Activated naive CD4-positive, alpha-beta T cell treated with anti-CD3 and anti-CD28 coated beads, Interleukin-2, amount 50 U/mL, for 72 hours (primary cell): ENCODE results near the gene BLVRA. TPM values are rescaled to one million over a fixed set of nuclear protein-coding genes. Genes with fewer than 3 reads are reported as not detected.
A peak's percentile ranks its signal among the peaks of the same experiment; 100 is the strongest.
"Not testable (repeated sequence)": the region's sequence is repeated elsewhere in the genome, so short reads cannot be mapped to it uniquely, and the experiment has no call there.

Source experiments
- ATAC-seq, 2 donors: fragments of 150-1000 bp; cut with Tn5 transposase; 2 replicates each; pipeline ENCODE4 v1.10.0; 2021; ENCODE audit warnings: mild to moderate bottlenecking in 2 of 2, moderate library complexity in 2 of 2
- DNase-seq, 2 donors: peaks; one replicate each; pipeline ENCODE4 v3.0.0; 2021 to 2022; ENCODE audit warnings: low spot score in 2 of 2
- H3K27ac Mint-ChIP-seq, 2 donors: one replicate each; pipeline ENCODE4 v1.8.0; 2022; ENCODE audit warnings: mild to moderate bottlenecking in 2 of 2, mixed read lengths in 2 of 2
- H3K36me3 Mint-ChIP-seq, 2 donors: one replicate each; pipeline ENCODE4 v1.8.0; 2022; ENCODE audit warnings: mixed read lengths in 2 of 2
- H3K9me3 Mint-ChIP-seq, 2 donors: one replicate each; pipeline ENCODE4 v1.8.0; 2022; ENCODE audit warnings: mixed read lengths in 2 of 2
- total RNA-seq, 2 donors: library from RNA; stranded (reverse); gene quantifications; one replicate each; pipeline ENCODE4 v1.2.3, GENCODE V29; 2022

Gene BLVRA
- total RNA-seq, 2 donors from 2014 or later = 28.3 to 29.6 TPM

- no peak for DNase-seq
- Mint-ChIP-seq H3K27ac (no peak overlapping the region), H3K9me3 (no peaks in the 10 kb centered on the region), H3K36me3 (no peaks in the 10 kb centered on the region)
- no peak for ATAC-seq
Observed at GRCh38 chr7:43761938-43762692, 3.6 kb downstream of the BLVRA start.

GRCh38 chr7:43763183-43763582 lies 4.7 kb downstream of the BLVRA start:
- no peaks in the 10 kb centered on the region for H3K36me3 Mint-ChIP-seq
- peak overlapping the region in 1 of 2 donors; percentile 9 for H3K27ac Mint-ChIP-seq
- no peaks in the 10 kb centered on the region for H3K9me3 Mint-ChIP-seq
- ATAC-seq (no peak), DNase-seq (no peak)

- no peak for DNase-seq
- no peaks in the 10 kb centered on the region for H3K9me3 Mint-ChIP-seq
- no peaks in the 10 kb centered on the region for H3K36me3 Mint-ChIP-seq
- H3K27ac Mint-ChIP-seq = peak overlapping the region in 1 of 2 donors; percentile 62
- ATAC-seq = peak; percentile 52 to 60
Observed at GRCh38 chr7:43764039-43764761, 5.7 kb downstream of the BLVRA start.

GRCh38 chr7:43764807-43765491 lies 6.5 kb downstream of the BLVRA start:
- H3K9me3 Mint-ChIP-seq = no peaks in the 10 kb centered on the region
- ATAC-seq (peak in 1 of 2 donors; percentile 57), DNase-seq (no peak)
- no peaks in the 10 kb centered on the region for H3K36me3 Mint-ChIP-seq
- peak overlapping the region in 1 of 2 donors; percentile 62 for H3K27ac Mint-ChIP-seq

- peak overlapping the region in 1 of 2 donors; percentile 48 for H3K27ac Mint-ChIP-seq
- H3K36me3 Mint-ChIP-seq = peaks cover under 1 to 2% of the 10 kb centered on the region in 2 donors
- DNase-seq = no peak
- ATAC-seq = no peak
- H3K9me3 Mint-ChIP-seq = no peaks in the 10 kb centered on the region
Observed at GRCh38 chr7:43766564-43766963, 8.1 kb downstream of the BLVRA start.

GRCh38 chr7:43767311-43767710 lies 8.8 kb downstream of the BLVRA start:
- Mint-ChIP-seq H3K27ac (no peak overlapping the region), H3K36me3 (peaks cover 8 to 10% of the 10 kb centered on the region in 2 donors), H3K9me3 (no peaks in the 10 kb centered on the region)
- no peak for ATAC-seq
- no peak for DNase-seq

GRCh38 chr7:43768201-43768886 lies 9.9 kb downstream of the BLVRA start:
- ATAC-seq (no peak), DNase-seq (no peak)
- H3K36me3 Mint-ChIP-seq = peaks cover 10 to 20% of the 10 kb centered on the region in 2 donors

GRCh38 chr7:43768887-43769272 lies 10.4 kb downstream of the BLVRA start:
- peaks cover 10 to 22% of the 10 kb centered on the region in 2 donors for H3K36me3 Mint-ChIP-seq
- DNase-seq (no peak), ATAC-seq (peak; percentile 64 to 82)
- peak overlapping the region in 1 of 2 donors; percentile 25 for H3K27ac Mint-ChIP-seq
- no peaks in the 10 kb centered on the region for H3K9me3 Mint-ChIP-seq

More at GRCh38 chr7:43768201-43768886, 9.9 kb downstream of the BLVRA start:
- no peaks in the 10 kb centered on the region for H3K9me3 Mint-ChIP-seq
- H3K27ac Mint-ChIP-seq = peak overlapping the region in 1 of 2 donors; percentile 25

GRCh38 chr7:43769281-43769680 lies 10.8 kb downstream of the BLVRA start:
- Mint-ChIP-seq H3K27ac (no peak overlapping the region), H3K36me3 (peaks cover 10 to 22% of the 10 kb centered on the region in 2 donors), H3K9me3 (no peaks in the 10 kb centered on the region)
- no peak for DNase-seq
- no peak for ATAC-seq

- Mint-ChIP-seq H3K27ac (no peak overlapping the region), H3K9me3 (no peaks in the 10 kb centered on the region), H3K36me3 (peaks cover 10 to 22% of the 10 kb centered on the region in 2 donors)
- no peak for DNase-seq
- ATAC-seq = no peak
Observed at GRCh38 chr7:43769791-43770465, 11.4 kb downstream of the BLVRA start.

- no peaks in the 10 kb centered on the region for H3K9me3 Mint-ChIP-seq
Observed at GRCh38 chr7:43771128-43771527, 12.6 kb downstream of the BLVRA start.

GRCh38 chr7:43771573-43771972 lies 13.1 kb downstream of the BLVRA start:
- no peak for ATAC-seq
- peak overlapping the region in 1 of 2 donors; percentile 19 for H3K27ac Mint-ChIP-seq
- H3K9me3 Mint-ChIP-seq = no peaks in the 10 kb centered on the region
- peaks cover 14 to 22% of the 10 kb centered on the region in 2 donors for H3K36me3 Mint-ChIP-seq
- DNase-seq = no peak

More at GRCh38 chr7:43771128-43771527, 12.6 kb downstream of the BLVRA start:
- ATAC-seq (no peak), DNase-seq (no peak)
- Mint-ChIP-seq H3K36me3 (peaks cover 11 to 22% of the 10 kb centered on the region in 2 donors), H3K27ac (no peak overlapping the region)

GRCh38 chr7:43773268-43773667 lies 14.8 kb downstream of the BLVRA start:
- not testable (repeated sequence) for ATAC-seq, H3K27ac Mint-ChIP-seq, H3K9me3 Mint-ChIP-seq, DNase-seq
- peaks cover 14 to 28% of the 10 kb centered on the region in 2 donors for H3K36me3 Mint-ChIP-seq

- peaks cover 14 to 36% of the 10 kb centered on the region in 2 donors for H3K36me3 Mint-ChIP-seq
- DNase-seq, ATAC-seq, H3K9me3 Mint-ChIP-seq, H3K27ac Mint-ChIP-seq: not testable (repeated sequence)
Observed at GRCh38 chr7:43775255-43775654, 16.8 kb downstream of the BLVRA start.

GRCh38 chr7:43778293-43779044 lies 20.0 kb downstream of the BLVRA start:
- not testable (repeated sequence) for DNase-seq, H3K27ac Mint-ChIP-seq, H3K9me3 Mint-ChIP-seq, ATAC-seq
- H3K36me3 Mint-ChIP-seq = peaks cover 4 to 15% of the 10 kb centered on the region in 2 donors
